Measurements from ENCODE around the gene MFAP1. TPM values are rescaled to one million over a fixed set of nuclear protein-coding genes. Genes with fewer than 3 reads are reported as not detected.

The MFAP1 gene
- total RNA-seq, 1 experiment from 2014 or later = 44.7 TPM

DNA sequence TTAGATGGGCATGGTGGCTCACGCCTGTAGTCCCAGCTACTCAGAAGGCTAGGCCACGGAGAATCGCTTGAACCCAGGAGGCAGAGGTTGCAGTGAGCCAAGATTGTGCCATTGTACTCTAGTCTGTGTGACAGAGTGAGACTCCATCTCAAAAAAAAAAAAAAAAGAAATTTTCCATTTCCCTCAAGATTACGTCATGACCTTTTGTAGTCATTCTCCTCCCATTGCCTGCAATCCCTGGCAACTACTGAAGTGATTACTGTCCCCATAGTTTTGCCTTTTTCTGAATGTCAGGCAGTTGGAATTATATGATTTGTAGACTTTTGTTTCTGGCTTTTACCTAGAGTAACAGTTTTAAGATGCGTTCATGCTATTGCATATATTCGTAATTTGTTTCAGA, 30.3 kb upstream of the MFAP1 start:
- Histone ChIP-seq H3K27me3 (ENCODE audit: insufficient read depth, low read length) (no peaks in the 10 kb centered on the region), H3K4ac (ENCODE audit: low read depth, low read length) (no peak overlapping the region), H2AFZ (ENCODE audit: low read length) (no peak overlapping the region), H3K14ac (ENCODE audit: insufficient read depth, low read length) (no peak overlapping the region), H3K4me2 (ENCODE audit: insufficient read depth, insufficient read length, low read length) (no peak overlapping the region), H3K23me2 (ENCODE audit: insufficient read length, low read depth, low read length, poor library complexity, severe bottlenecking) (no peaks in the 10 kb centered on the region), H4K20me1 (ENCODE audit: control insufficient read depth, insufficient read depth, insufficient read length) (no peaks in the 10 kb centered on the region), H3K27ac (ENCODE audit: insufficient read length, low read depth, low read length) (no peak overlapping the region), H3K9me3 (ENCODE audit: control insufficient read depth, low read depth, low read length) (no peaks in the 10 kb centered on the region), H4K91ac (ENCODE audit: insufficient read length, low read depth, low read length) (no peak overlapping the region), H2AK5ac (ENCODE audit: insufficient read length, low read length) (no peak overlapping the region), H3K79me1 (ENCODE audit: insufficient read depth, low read depth, low read length, poor library complexity, severe bottlenecking) (no peaks in the 10 kb centered on the region), H3K4me1 (ENCODE audit: insufficient read depth, low read length) (no peaks in the 10 kb centered on the region), H3K79me2 (ENCODE audit: insufficient read depth, low read length) (no peaks in the 10 kb centered on the region), H3K56ac (ENCODE audit: insufficient read length, low read depth, low read length) (no peak overlapping the region), H4K5ac (ENCODE audit: insufficient read length, low read depth, low read length) (no peak overlapping the region), H2BK15ac (ENCODE audit: low read depth, low read length) (no peak overlapping the region), H3K18ac (ENCODE audit: insufficient read length, low read depth, low read length) (no peak overlapping the region), H2BK120ac (ENCODE audit: low read depth, low read length, poor library complexity, severe bottlenecking) (no peak overlapping the region), H2BK20ac (ENCODE audit: low read depth, low read length, poor library complexity, severe bottlenecking) (no peak overlapping the region), H3K9ac (ENCODE audit: extremely low read depth, insufficient read length, low read length) (no peak overlapping the region), H3K23ac (ENCODE audit: insufficient read length, low read depth, low read length) (no peak overlapping the region), H3T11ph (ENCODE audit: low read length) (no peak overlapping the region), H2BK12ac (ENCODE audit: insufficient read length, low read depth, low read length) (no peak overlapping the region), H2BK5ac (ENCODE audit: insufficient read length, low read length) (no peak overlapping the region), H4K8ac (replicated peaks; ENCODE audit: insufficient read length, low read depth, low read length) (no peak overlapping the region)
- Mint-ChIP-seq H3K27ac (no peak overlapping the region), H3K36me3 (ENCODE audit: insufficient read depth in 1 of 3, low read depth in 3 of 3) (peaks cover 18 to 66% (median 63%) of the 10 kb centered on the region in 3 experiments; a peak in 6 of 7 replicates), H3K4me1 (no peaks in the 10 kb centered on the region), H3K9me3 (no peaks in the 10 kb centered on the region), H3K4me3 (no peak overlapping the region), H3K27me3 (ENCODE audit: low read depth) (no peaks in the 10 kb centered on the region)
- no CpG with 5 or more reads among the region's 6 CpGs for WGBS (ENCODE audit: extremely low coverage, insufficient read length, low lambda C conversion rate)
- DNase-seq = no peak
- TF ChIP-seq CTCF (conservative IDR thresholded peaks at IDR 0.05) = no peak

Data from H9 (cell line).